GM12878 (cell line): Measurements from ENCODE around the gene HNRNPM. TPM values are rescaled to one million over a fixed set of nuclear protein-coding genes. Genes with fewer than 3 reads are reported as not detected.

Experiments used
- ATAC-seq: fragments of 200-7000 bp; cut with Tn5 transposase; 3 replicates; pipeline ENCODE4 v1.9.1; 2020; ENCODE audit warnings: mild to moderate bottlenecking, moderate library complexity
- BruUV-seq: library from RNA; stranded (reverse); fragments of 400-500 nt; replicated peaks from 2 replicates; lab custom pipeline; 2021; lab: Mats Ljungman, UMichigan
- CTCF ChIA-PET: fragments of 300-600 bp; sonication (Branson Sonifier 250); formaldehyde crosslinking; extraction: SDS; loops from one replicate; lab custom pipeline; 2021; ENCODE audit warnings: inconsistent platforms; lab: Yijun Ruan, JAX
- POLR2A ChIA-PET: fragments of 350-600 bp; formaldehyde crosslinking; extraction: SDS; loops from one replicate; lab custom pipeline; 2021; ENCODE audit warnings: inconsistent platforms; lab: Charles Lee
- RAD21 ChIA-PET: fragments of 300-600 bp; sonication (Branson Sonifier 250); formaldehyde crosslinking; loops from one replicate; lab custom pipeline; 2023; ENCODE audit warnings: antibody characterized with exemption; ENCODE audit not compliant: unreplicated experiment; lab: Charles Lee
- SMC1A ChIA-PET: fragments of 300-600 bp; sonication (Branson Sonifier 250); formaldehyde crosslinking; loops from one replicate; lab custom pipeline; 2023; ENCODE audit not compliant: unreplicated experiment, uncharacterized antibody; lab: Charles Lee
- DNase-seq: peaks from one replicate; pipeline ENCODE4 v3.0.0-alpha.2; 2011; ENCODE audit warnings: low read depth, low spot score
- FAIRE-seq: peaks from 3 replicates; lab custom pipeline; 2011; peaks lifted over from hg19 to GRCh38; lab: Jason Lieb, UNC
- H2AFZ ChIP-seq: 2 replicates; pipeline ENCODE4 v1.6.0; 2011; ENCODE audit warnings: low read depth, low read length, control low read depth; ENCODE audit not compliant: control insufficient read depth
- H3K27ac ChIP-seq: 2 replicates; pipeline ENCODE4 v1.5.1; 2011; ENCODE audit warnings: control low read depth; ENCODE audit not compliant: control insufficient read depth, insufficient read depth
- H3K27me3 ChIP-seq, 2 experiments: replicated peaks in 1 of 2; 2 replicates each; pipeline versions ENCODE4 v1.6.0 to v1.6.1; 2011; ENCODE audit warnings: low read length in 1 of 2; ENCODE audit not compliant: control insufficient read depth in 2 of 2, insufficient read depth in 2 of 2
- H3K36me3 ChIP-seq, 2 experiments: 2 replicates each; pipeline ENCODE4 v1.5.1; 2011; ENCODE audit warnings: low read length in 1 of 2; ENCODE audit not compliant: control insufficient read depth in 2 of 2, insufficient read depth in 2 of 2
- H3K4me1 ChIP-seq: 2 replicates; pipeline ENCODE4 v1.6.1; 2011; ENCODE audit warnings: mild to moderate bottlenecking, low read length, moderate library complexity, mixed read lengths; ENCODE audit not compliant: control insufficient read depth, insufficient read depth
- H3K4me2 ChIP-seq: 2 replicates; pipeline ENCODE4 v1.6.0; 2011; ENCODE audit warnings: control low read depth; ENCODE audit not compliant: control insufficient read depth, insufficient read depth
- H3K4me3 ChIP-seq: fragments of 200-600 bp; sonication (generic); 2 replicates; pipeline ENCODE4 v1.5.1; 2016
- H3K79me2 ChIP-seq: 2 replicates; pipeline ENCODE4 v1.6.0; 2011; ENCODE audit warnings: low read length; ENCODE audit not compliant: control insufficient read depth, insufficient read depth
- H3K9ac ChIP-seq: 2 replicates; pipeline ENCODE4 v1.8.0; 2011; ENCODE audit warnings: low read length, control low read depth, mixed read lengths; ENCODE audit not compliant: control insufficient read depth, insufficient read depth
- H3K9me3 ChIP-seq: replicated peaks from 3 replicates; pipeline ENCODE4 v1.5.1; 2011; ENCODE audit warnings: mild to moderate bottlenecking, low read length; ENCODE audit not compliant: control insufficient read depth, insufficient read depth
- H4K20me1 ChIP-seq: 2 replicates; pipeline ENCODE4 v1.6.0; 2011; ENCODE audit not compliant: control insufficient read depth, insufficient read depth
- CBX3 ChIP-seq: fragments of 200-600 bp; sonication (generic); IDR thresholded peaks from 2 replicates; pipeline ENCODE4 v1.6.1; 2016; ENCODE audit warnings: low read depth, borderline replicate concordance
- CREM ChIP-seq: IDR thresholded peaks from 2 replicates; pipeline ENCODE4 v1.6.1; 2014; ENCODE audit warnings: antibody characterized with exemption, low read depth
- EGR1 ChIP-seq, 2 experiments: IDR thresholded peaks; 1 replicate in 1 of 2; 2 replicates in 1 of 2; pipeline ENCODE4 v1.6.1; 2011 to 2012; ENCODE audit warnings: low read depth in 2 of 2, low read length in 2 of 2, borderline replicate concordance in 1 of 2, mild to moderate bottlenecking in 1 of 2, moderate library complexity in 1 of 2
- EZH2 ChIP-seq: IDR thresholded peaks from 2 replicates; pipeline ENCODE4 v1.6.1; 2012; ENCODE audit warnings: low read depth, mild to moderate bottlenecking, control low read depth, inconsistent platforms, low read length, borderline replicate concordance; ENCODE audit not compliant: control insufficient read depth
- FOXM1 ChIP-seq: IDR thresholded peaks from 2 replicates; pipeline ENCODE4 v1.6.1; 2012; ENCODE audit warnings: low read depth, mild to moderate bottlenecking, inconsistent platforms, low read length, moderate library complexity
- GABPA ChIP-seq: IDR thresholded peaks from 2 replicates; pipeline ENCODE4 v1.6.1; 2014; ENCODE audit warnings: antibody characterized with exemption, low read depth, mild to moderate bottlenecking, inconsistent platforms
- MTA2 ChIP-seq: fragments of 450-650 bp; IDR thresholded peaks from 2 replicates; pipeline ENCODE4 v1.6.1; 2016; ENCODE audit warnings: low read depth, mild to moderate bottlenecking, moderate library complexity
- PAX5 ChIP-seq: IDR thresholded peaks from 2 replicates; pipeline ENCODE4 v1.6.1; 2011; ENCODE audit warnings: low read depth, low read length, borderline replicate concordance
- POLR2A ChIP-seq: IDR thresholded peaks from 2 replicates; pipeline ENCODE4 v1.6.1; 2011; ENCODE audit warnings: low read depth, mild to moderate bottlenecking, low read length
- RFX5 ChIP-seq: IDR thresholded peaks from 2 replicates; pipeline ENCODE4 v1.6.1; 2011; ENCODE audit warnings: low read depth, low read length, improper control_type of control experiment
- RUNX3 ChIP-seq: IDR thresholded peaks from 2 replicates; pipeline ENCODE4 v1.6.1; 2012; ENCODE audit warnings: low read length, inconsistent platforms
- SIX5 ChIP-seq: IDR thresholded peaks from 2 replicates; pipeline ENCODE4 v1.6.1; 2011; ENCODE audit warnings: mild to moderate bottlenecking, low read depth, low read length, moderate library complexity; ENCODE audit not compliant: severe bottlenecking
- SMARCA5 ChIP-seq: fragments of 450-650 bp; IDR thresholded peaks from 2 replicates; pipeline ENCODE4 v1.6.1; 2017; ENCODE audit warnings: mild to moderate bottlenecking
- SMC3 ChIP-seq: IDR thresholded peaks from 2 replicates; pipeline ENCODE4 v1.6.1; 2011; ENCODE audit warnings: low read length, improper control_type of control experiment, borderline replicate concordance
- TARDBP ChIP-seq: IDR thresholded peaks from 2 replicates; pipeline ENCODE4 v1.6.1; 2016; ENCODE audit warnings: borderline replicate concordance
- TCF3 ChIP-seq: IDR thresholded peaks from 2 replicates; pipeline ENCODE4 v1.6.1; 2012; ENCODE audit warnings: low read depth, mild to moderate bottlenecking, low read length, borderline replicate concordance; ENCODE audit not compliant: insufficient read depth
- ZZZ3 ChIP-seq: IDR thresholded peaks from 2 replicates; pipeline ENCODE4 v1.6.1; 2011; ENCODE audit warnings: low read depth; ENCODE audit not compliant: control insufficient read depth, insufficient read length
- WGBS: methylation state at CpG from one replicate; pipeline ENCODE4 v1.1.6; 2016; ENCODE audit warnings: low lambda C conversion rate; ENCODE audit not compliant: insufficient replicate concordance, insufficient coverage; ENCODE audit errors: missing lambda C conversion rate; 5-methylcytosine and 5-hydroxymethylcytosine counted together
- in situ Hi-C: fragments of 300-500 bp; cut with MboI; formaldehyde crosslinking; loops from 9 replicates; pipeline ENCODE4 v1.14.3; 2018; ENCODE audit warnings: mixed read lengths
- intact Hi-C: fragments of 100-400 bp; cut with micrococcal nuclease; formaldehyde crosslinking; loops from one replicate; pipeline ENCODE4 v1.14.2; 2022; ENCODE audit not compliant: unreplicated experiment
- polyA plus RNA-seq, 11 experiments: library from polyadenylated mRNA; depleted of rRNA in 4 of 11; unstranded in 6 of 11; stranded (reverse) in 5 of 11; fragments of >200 nt; fragmentation: Nextera tagmentation in 4 of 11; fragmentation: Illumina TruSeq in 1 of 11; extraction: Ambion mirVana in 4 of 11; extraction: Trizol in 1 of 11; gene quantifications; 1 replicate in 1 of 11; 2 replicates in 10 of 11; pipeline versions ENCODE4 v1.2.1 to v1.2.3, GENCODE V29; 2011 to 2016; ENCODE audit warnings: inconsistent platforms in 2 of 11, missing spikeins in 2 of 11, low read depth in 1 of 11
- total RNA-seq, 4 experiments: library from RNA; depleted of rRNA in 3 of 4; stranded (reverse); fragments of >200 nt in 3 of 4; fragmentation: Illumina TruSeq in 1 of 4; extraction: Trizol in 1 of 4; gene quantifications; 2 replicates each; pipeline versions ENCODE4 v1.2.1 to v1.2.3, GENCODE V29; 2013 to 2021
- TF ChIP-seq, protein P1 (sequence below): IDR thresholded peaks from 2 replicates; pipeline ENCODE4 v1.6.1; 2012; ENCODE audit warnings: low read depth, low read length, improper control_type of control experiment
- TF ChIP-seq, protein P2 (sequence below): fragments of 450-650 bp; IDR thresholded peaks from 2 replicates; pipeline ENCODE4 v1.6.1; 2017; ENCODE audit warnings: mild to moderate bottlenecking
- TF ChIP-seq, protein P3 (sequence below): IDR thresholded peaks from 2 replicates; pipeline ENCODE4 v1.6.1; 2012; ENCODE audit warnings: low read length, inconsistent platforms

The HNRNPM gene
- total and polyA plus RNA-seq, 10 of the 15 experiments (the other 5 are each of a cell fraction or from before 2014, with no cell fraction given) = 14.3 to 415 (median 198) TPM

DNA sequence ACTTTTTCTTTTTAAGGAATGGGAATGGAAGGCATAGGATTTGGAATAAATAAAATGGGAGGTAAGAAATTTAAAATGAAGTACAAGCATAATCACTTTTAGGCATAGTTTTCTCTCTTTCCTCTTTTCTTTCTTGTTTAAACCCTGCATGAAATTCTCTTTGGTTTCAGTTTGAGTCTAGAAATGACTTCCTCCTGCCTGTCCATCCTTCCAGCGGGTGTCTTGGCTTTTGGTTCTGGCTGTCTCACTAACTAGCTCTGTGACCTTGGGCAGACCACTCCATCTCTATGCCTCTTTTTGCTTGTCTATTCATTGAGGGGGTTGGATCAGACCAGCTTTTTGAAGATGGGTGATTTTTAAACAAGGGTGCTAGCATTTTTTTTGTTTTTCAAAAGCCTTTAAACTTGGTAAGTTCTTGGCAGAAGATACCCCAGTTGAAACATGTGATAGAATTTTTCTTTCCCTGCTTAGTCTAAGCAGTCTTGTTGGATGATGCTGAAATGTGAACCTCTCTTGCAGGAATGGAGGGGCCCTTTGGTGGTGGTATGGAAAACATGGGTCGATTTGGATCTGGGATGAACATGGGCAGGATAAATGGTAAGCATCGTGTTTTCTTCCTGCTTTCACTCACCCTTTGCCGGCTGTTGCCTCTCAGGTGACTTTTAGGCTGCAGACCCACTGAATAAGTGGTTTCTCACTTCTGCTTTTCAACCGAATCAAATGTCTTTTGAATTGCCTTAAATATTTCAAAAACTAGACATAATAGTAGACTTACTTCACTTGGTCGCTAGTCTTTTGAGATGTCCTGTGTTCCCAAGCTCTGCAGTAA lies 29.1 kb downstream of the HNRNPM start:
- Histone ChIP-seq H4K20me1 (peaks cover 3% of the 10 kb centered on the region), H3K27ac (peak overlapping the region; percentile 61), H3K36me3 (peaks cover 42 to 43% of the 10 kb centered on the region in 2 experiments), H2AFZ (no peak overlapping the region), H3K27me3 (no peaks in the 10 kb centered on the region), H3K79me2 (peaks cover 33% of the 10 kb centered on the region), H3K4me3 (no peak overlapping the region; the same call in 1 of the 2 replicates), H3K9me3 (no peaks in the 10 kb centered on the region), H3K4me1 (peaks cover 32% of the 10 kb centered on the region), H3K9ac (peak overlapping the region; percentile 1; the same call in 1 of the 2 replicates), H3K4me2 (peak overlapping the region; percentile 51)
- CTCF ChIA-PET = interaction anchor here (0.7 to 1.7 kb wide), 5 partner anchors 19 to 107 kb away, joined by 3 to 8 read pairs (median 3); partner anchors contain the start of gene MARCHF2
- WGBS = 2% methylated on average over 6 of the region's 6 CpGs
- TSS peak; percentile 15 for BruUV-seq
- SMC1A ChIA-PET = interaction anchor here (1.4 kb wide), 1 partner anchor 11 kb away, joined by 8 read pairs; no protein-coding TSS in a partner anchor
- intact Hi-C loops (no loop called here), in situ Hi-C loops (no loop called here)
- FAIRE-seq = peak; percentile 95
- POLR2A ChIA-PET = interaction anchor here (0.7 to 1.3 kb wide), 2 partner anchors 27 to 781 kb away, joined by 4 to 6 read pairs; no protein-coding TSS in a partner anchor
- RAD21 ChIA-PET = interaction anchor here (0.6 to 2.3 kb wide), 4 partner anchors 25 to 61 kb away, joined by 3 to 7 read pairs (median 6); partner anchors contain the start of genes HNRNPM and MARCHF2
- ATAC-seq = peak; percentile 92
- peak; percentile 45 for DNase-seq
- TF ChIP-seq, protein P1, sequence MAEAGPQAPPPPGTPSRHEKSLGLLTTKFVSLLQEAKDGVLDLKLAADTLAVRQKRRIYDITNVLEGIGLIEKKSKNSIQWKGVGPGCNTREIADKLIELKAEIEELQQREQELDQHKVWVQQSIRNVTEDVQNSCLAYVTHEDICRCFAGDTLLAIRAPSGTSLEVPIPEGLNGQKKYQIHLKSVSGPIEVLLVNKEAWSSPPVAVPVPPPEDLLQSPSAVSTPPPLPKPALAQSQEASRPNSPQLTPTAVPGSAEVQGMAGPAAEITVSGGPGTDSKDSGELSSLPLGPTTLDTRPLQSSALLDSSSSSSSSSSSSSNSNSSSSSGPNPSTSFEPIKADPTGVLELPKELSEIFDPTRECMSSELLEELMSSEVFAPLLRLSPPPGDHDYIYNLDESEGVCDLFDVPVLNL = no peak
- TF ChIP-seq MTA2 (0 out of 2 replicates have a peak, but pooled peaks have one; percentile 29), RUNX3 (peak; percentile 88), PAX5 (peak; percentile 50; the same call in 1 of the 2 replicates), FOXM1 (no peak), POLR2A (no peak), EZH2 (no peak), SMC3 (no peak), TARDBP (no peak), SIX5 (no peak), CBX3 (no peak), EGR1 (IDR thresholded peaks at IDR 0.05; ENCODE audit: borderline replicate concordance in 1 of 2, low read depth in 2 of 2, low read length in 2 of 2) (no peak), RFX5 (no peak), ZZZ3 (no peak), CREM (0 out of 2 replicates have a peak, but pooled peaks have one; percentile 49), GABPA (no peak), TCF3 (peak; percentile 55; the same call in 1 of the 2 replicates), SMARCA5 (no peak)
- TF ChIP-seq, protein P2, sequence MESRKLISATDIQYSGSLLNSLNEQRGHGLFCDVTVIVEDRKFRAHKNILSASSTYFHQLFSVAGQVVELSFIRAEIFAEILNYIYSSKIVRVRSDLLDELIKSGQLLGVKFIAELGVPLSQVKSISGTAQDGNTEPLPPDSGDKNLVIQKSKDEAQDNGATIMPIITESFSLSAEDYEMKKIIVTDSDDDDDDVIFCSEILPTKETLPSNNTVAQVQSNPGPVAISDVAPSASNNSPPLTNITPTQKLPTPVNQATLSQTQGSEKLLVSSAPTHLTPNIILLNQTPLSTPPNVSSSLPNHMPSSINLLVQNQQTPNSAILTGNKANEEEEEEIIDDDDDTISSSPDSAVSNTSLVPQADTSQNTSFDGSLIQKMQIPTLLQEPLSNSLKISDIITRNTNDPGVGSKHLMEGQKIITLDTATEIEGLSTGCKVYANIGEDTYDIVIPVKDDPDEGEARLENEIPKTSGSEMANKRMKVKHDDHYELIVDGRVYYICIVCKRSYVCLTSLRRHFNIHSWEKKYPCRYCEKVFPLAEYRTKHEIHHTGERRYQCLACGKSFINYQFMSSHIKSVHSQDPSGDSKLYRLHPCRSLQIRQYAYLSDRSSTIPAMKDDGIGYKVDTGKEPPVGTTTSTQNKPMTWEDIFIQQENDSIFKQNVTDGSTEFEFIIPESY = no peak
- TF ChIP-seq, protein P3, sequence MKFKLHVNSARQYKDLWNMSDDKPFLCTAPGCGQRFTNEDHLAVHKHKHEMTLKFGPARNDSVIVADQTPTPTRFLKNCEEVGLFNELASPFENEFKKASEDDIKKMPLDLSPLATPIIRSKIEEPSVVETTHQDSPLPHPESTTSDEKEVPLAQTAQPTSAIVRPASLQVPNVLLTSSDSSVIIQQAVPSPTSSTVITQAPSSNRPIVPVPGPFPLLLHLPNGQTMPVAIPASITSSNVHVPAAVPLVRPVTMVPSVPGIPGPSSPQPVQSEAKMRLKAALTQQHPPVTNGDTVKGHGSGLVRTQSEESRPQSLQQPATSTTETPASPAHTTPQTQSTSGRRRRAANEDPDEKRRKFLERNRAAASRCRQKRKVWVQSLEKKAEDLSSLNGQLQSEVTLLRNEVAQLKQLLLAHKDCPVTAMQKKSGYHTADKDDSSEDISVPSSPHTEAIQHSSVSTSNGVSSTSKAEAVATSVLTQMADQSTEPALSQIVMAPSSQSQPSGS = peak; percentile 37
